ENCODE data around the gene PRSS3. TPM values are rescaled to one million over a fixed set of nuclear protein-coding genes. Genes with fewer than 3 reads are reported as not detected.
"Not testable (repeated sequence)": the region's sequence is repeated elsewhere in the genome, so short reads cannot be mapped to it uniquely, and the experiment has no call there.

The PRSS3 gene
- total RNA-seq, 2 experiments from 2014 or later, result not detected

GRCh38 chr9:33798545-33798944 lies 3.2 kb downstream of the PRSS3 start:
- H3K4me3 Mint-ChIP-seq, result no peak overlapping the region
- H3K27ac ChIP-seq (ENCODE audit: low read depth in 1 of 2, low read length in 2 of 2), result no peak overlapping the region
- no peaks in the 10 kb centered on the region for H3K4me1 ChIP-seq (ENCODE audit: insufficient read depth, low read length)
- H3K27me3 Mint-ChIP-seq, result peaks cover 26% of the 10 kb centered on the region
- DNase-seq, result no peak
- ChIA-PET CTCF (no interaction called here), POLR2A (no interaction called here)
- H3K9me3 ChIP-seq (ENCODE audit: control insufficient read depth in 1 of 2, insufficient read depth in 1 of 2, low read length in 2 of 2), result no peaks in the 10 kb centered on the region
- intact Hi-C loops (cut with DNase I, micrococcal nuclease), result no loop called here
- ATAC-seq (ENCODE audit: poor library complexity), result no peak
- TF ChIP-seq CTCF (IDR thresholded peaks at IDR 0.05), result no peak
- no peak overlapping the region for H3K27ac Mint-ChIP-seq
- no peaks in the 10 kb centered on the region for H3K36me3 ChIP-seq (ENCODE audit: insufficient read depth, low read length)
- no peaks in the 10 kb centered on the region for H3K9me3 Mint-ChIP-seq
- H3K27me3 ChIP-seq (ENCODE audit: control insufficient read depth in 1 of 2, insufficient read depth in 2 of 2, low read length in 2 of 2), result peaks cover 4 to 7% of the 10 kb centered on the region in 2 experiments
- H3K4me3 ChIP-seq (ENCODE audit: low read length), result no peak overlapping the region
- no peaks in the 10 kb centered on the region for H3K4me1 Mint-ChIP-seq (ENCODE audit: low read depth)
- H3K36me3 Mint-ChIP-seq (ENCODE audit: low read depth), result no peaks in the 10 kb centered on the region

- H3K4me1 Mint-ChIP-seq (ENCODE audit: low read depth), result no peaks in the 10 kb centered on the region
- peaks cover 26% of the 10 kb centered on the region for H3K27me3 Mint-ChIP-seq
- no peak overlapping the region for H3K27ac Mint-ChIP-seq
- DNase-seq, result no peak
- intact Hi-C loops (cut with DNase I, micrococcal nuclease), result no loop called here
- H3K4me3 Mint-ChIP-seq, result no peak overlapping the region
- H3K36me3 Mint-ChIP-seq (ENCODE audit: low read depth), result no peaks in the 10 kb centered on the region
- POLR2A ChIA-PET, result no interaction called here
- ATAC-seq (ENCODE audit: poor library complexity), result no peak
- H3K27me3 ChIP-seq (ENCODE audit: control insufficient read depth in 1 of 2, insufficient read depth in 2 of 2, low read length in 2 of 2), result peaks cover 4 to 7% of the 10 kb centered on the region in 2 experiments
- no peaks in the 10 kb centered on the region for H3K9me3 Mint-ChIP-seq
- no peak overlapping the region for H3K27ac ChIP-seq (ENCODE audit: low read depth in 1 of 2, low read length in 2 of 2)
- CTCF ChIA-PET, result interaction anchor here (0.5 kb wide), 1 partner anchor 25 kb away, joined by 3 read pairs; no protein-coding TSS in a partner anchor
- H3K4me1 ChIP-seq (ENCODE audit: insufficient read depth, low read length), result no peaks in the 10 kb centered on the region
- no peaks in the 10 kb centered on the region for H3K9me3 ChIP-seq (ENCODE audit: control insufficient read depth in 1 of 2, insufficient read depth in 1 of 2, low read length in 2 of 2)
- no peak overlapping the region for H3K4me3 ChIP-seq (ENCODE audit: low read length)
- no peaks in the 10 kb centered on the region for H3K36me3 ChIP-seq (ENCODE audit: insufficient read depth, low read length)
- TF ChIP-seq CTCF (IDR thresholded peaks at IDR 0.05), result no peak
Measured at GRCh38 chr9:33799928-33800704, 4.8 kb downstream of the PRSS3 start.

GRCh38 chr9:33800886-33801285 lies 5.5 kb downstream of the PRSS3 start:
- no peak overlapping the region for H3K27ac ChIP-seq (ENCODE audit: low read depth in 1 of 2, low read length in 2 of 2)
- H3K4me1 Mint-ChIP-seq (ENCODE audit: low read depth), result no peaks in the 10 kb centered on the region
- ATAC-seq (ENCODE audit: poor library complexity), result no peak
- H3K4me3 Mint-ChIP-seq, result no peak overlapping the region
- H3K4me3 ChIP-seq (ENCODE audit: low read length), result no peak overlapping the region
- DNase-seq, result no peak
- no peaks in the 10 kb centered on the region for H3K36me3 Mint-ChIP-seq (ENCODE audit: low read depth)
- H3K36me3 ChIP-seq (ENCODE audit: insufficient read depth, low read length), result no peaks in the 10 kb centered on the region
- no peaks in the 10 kb centered on the region for H3K9me3 ChIP-seq (ENCODE audit: control insufficient read depth in 1 of 2, insufficient read depth in 1 of 2, low read length in 2 of 2)
- H3K27me3 Mint-ChIP-seq, result peaks cover 26% of the 10 kb centered on the region
- H3K4me1 ChIP-seq (ENCODE audit: insufficient read depth, low read length), result no peaks in the 10 kb centered on the region
- no peak for TF ChIP-seq CTCF (IDR thresholded peaks at IDR 0.05)
- POLR2A ChIA-PET, result no interaction called here
- CTCF ChIA-PET, result no interaction called here
- no peaks in the 10 kb centered on the region for H3K9me3 Mint-ChIP-seq
- no peak overlapping the region for H3K27ac Mint-ChIP-seq
- intact Hi-C loops (cut with DNase I, micrococcal nuclease), result no loop called here
- peaks cover 4 to 7% of the 10 kb centered on the region in 2 experiments for H3K27me3 ChIP-seq (ENCODE audit: control insufficient read depth in 1 of 2, insufficient read depth in 2 of 2, low read length in 2 of 2)

GRCh38 chr9:33801943-33802500 lies 6.7 kb downstream of the PRSS3 start:
- H3K4me1 ChIP-seq (ENCODE audit: insufficient read depth, low read length); DNase-seq; POLR2A ChIA-PET; H3K36me3 Mint-ChIP-seq (ENCODE audit: low read depth); CTCF ChIA-PET; H3K36me3 ChIP-seq (ENCODE audit: insufficient read depth, low read length); H3K27ac Mint-ChIP-seq; H3K9me3 ChIP-seq (ENCODE audit: control insufficient read depth in 1 of 2, insufficient read depth in 1 of 2, low read length in 2 of 2); H3K4me3 Mint-ChIP-seq; H3K4me1 Mint-ChIP-seq (ENCODE audit: low read depth); intact Hi-C loops (cut with DNase I, micrococcal nuclease); H3K4me3 ChIP-seq (ENCODE audit: low read length); H3K9me3 Mint-ChIP-seq; H3K27me3 ChIP-seq (ENCODE audit: control insufficient read depth in 1 of 2, insufficient read depth in 2 of 2, low read length in 2 of 2); ATAC-seq (ENCODE audit: poor library complexity); H3K27ac ChIP-seq (ENCODE audit: low read depth in 1 of 2, low read length in 2 of 2): not testable (repeated sequence)
- H3K27me3 Mint-ChIP-seq, result peaks cover 22% of the 10 kb centered on the region

- H3K36me3 ChIP-seq (ENCODE audit: insufficient read depth, low read length); H3K9me3 Mint-ChIP-seq; H3K4me1 ChIP-seq (ENCODE audit: insufficient read depth, low read length); H3K27ac Mint-ChIP-seq; DNase-seq; H3K36me3 Mint-ChIP-seq (ENCODE audit: low read depth); H3K27me3 Mint-ChIP-seq; H3K27ac ChIP-seq (ENCODE audit: low read depth in 1 of 2, low read length in 2 of 2); H3K9me3 ChIP-seq (ENCODE audit: control insufficient read depth in 1 of 2, insufficient read depth in 1 of 2, low read length in 2 of 2); POLR2A ChIA-PET; H3K4me1 Mint-ChIP-seq (ENCODE audit: low read depth); H3K4me3 ChIP-seq (ENCODE audit: low read length); intact Hi-C loops (cut with DNase I, micrococcal nuclease); H3K27me3 ChIP-seq (ENCODE audit: control insufficient read depth in 1 of 2, insufficient read depth in 2 of 2, low read length in 2 of 2); H3K4me3 Mint-ChIP-seq; ATAC-seq (ENCODE audit: poor library complexity); CTCF ChIA-PET: not testable (repeated sequence)
Measured at GRCh38 chr9:33804196-33804595, 8.8 kb downstream of the PRSS3 start.
